Measurements from ENCODE around the gene SMLR1. TPM values are rescaled to one million over a fixed set of nuclear protein-coding genes. Genes with fewer than 3 reads are reported as not detected.

SMLR1 gene
- total and polyA plus RNA-seq, 7 donors, result not detected

- no peaks in the 10 kb centered on the region for H3K36me3 ChIP-seq (ENCODE audit: insufficient read depth in 1 of 2, low read depth in 1 of 2)
- no peaks in the 10 kb centered on the region for H3K27me3 ChIP-seq (ENCODE audit: insufficient read depth in 3 of 3, low read length in 2 of 3)
- no peak overlapping the region for H3K27ac ChIP-seq
- intact Hi-C loops (cut with DNase I), result no loop called here
- no peak for ATAC-seq
- DNase-seq, result no peak
- WGBS, 3 donors, result 91 to 97% (median 92%) methylated on average over 1 of the region's 1 CpG
- no peak for TF ChIP-seq CTCF (IDR thresholded peaks at IDR 0.05)
- no peaks in the 10 kb centered on the region for H3K4me1 ChIP-seq
- no peaks in the 10 kb centered on the region for H3K9me3 ChIP-seq
- no peak overlapping the region for H3K4me3 ChIP-seq
Observed at GRCh38 chr6:130822736-130823135, 4.5 kb upstream of the SMLR1 start.

- no peak for TF ChIP-seq CTCF (IDR thresholded peaks at IDR 0.05)
- 76 to 83% (median 80%) methylated on average over 5 of the region's 5 CpGs for WGBS, 3 donors
- no peaks in the 10 kb centered on the region for H3K27me3 ChIP-seq (ENCODE audit: insufficient read depth in 3 of 3, low read length in 2 of 3)
- H3K36me3 ChIP-seq (ENCODE audit: insufficient read depth in 1 of 2, low read depth in 1 of 2), result no peaks in the 10 kb centered on the region
- intact Hi-C loops (cut with DNase I), result no loop called here
- H3K4me3 ChIP-seq, result no peak overlapping the region
- H3K4me1 ChIP-seq, result no peaks in the 10 kb centered on the region
- H3K27ac ChIP-seq, result no peak overlapping the region
- ATAC-seq (no peak), DNase-seq (no peak)
- no peaks in the 10 kb centered on the region for H3K9me3 ChIP-seq
Observed at GRCh38 chr6:130824978-130825694, 2.1 kb upstream of the SMLR1 start.

- Histone ChIP-seq H3K4me1 (no peaks in the 10 kb centered on the region), H3K27ac (no peak overlapping the region), H3K36me3 (ENCODE audit: insufficient read depth in 1 of 2, low read depth in 1 of 2) (no peaks in the 10 kb centered on the region), H3K4me3 (no peak overlapping the region), H3K9me3 (no peaks in the 10 kb centered on the region), H3K27me3 (ENCODE audit: insufficient read depth in 3 of 3, low read length in 2 of 3) (no peaks in the 10 kb centered on the region)
- DNase-seq (no peak), ATAC-seq (no peak)
- TF ChIP-seq CTCF (IDR thresholded peaks at IDR 0.05), result no peak
- WGBS, 3 donors, result 73 to 85% (median 83%) methylated on average over 3 of the region's 3 CpGs
- intact Hi-C loops (cut with DNase I), result no loop called here
Observed at GRCh38 chr6:130825772-130826441, 1.3 kb upstream of the SMLR1 start.

GRCh38 chr6:130826442-130827246 is 562 bp upstream of the SMLR1 start:
- TF ChIP-seq CTCF (IDR thresholded peaks at IDR 0.05), result no peak
- Histone ChIP-seq H3K36me3 (ENCODE audit: insufficient read depth in 1 of 2, low read depth in 1 of 2) (no peaks in the 10 kb centered on the region), H3K4me3 (no peak overlapping the region), H3K27me3 (ENCODE audit: insufficient read depth in 3 of 3, low read length in 2 of 3) (no peaks in the 10 kb centered on the region), H3K4me1 (no peaks in the 10 kb centered on the region), H3K27ac (no peak overlapping the region), H3K9me3 (no peaks in the 10 kb centered on the region)
- DNase-seq, result no peak
- intact Hi-C loops (cut with DNase I), result no loop called here
- no peak for ATAC-seq
- 90 to 94% (median 94%) methylated on average over 4 of the region's 4 CpGs for WGBS, 3 donors

Measured in psoas muscle (tissue), 8 donors.